ENCODE results near the gene CHAF1B. TPM values are rescaled to one million over a fixed set of nuclear protein-coding genes. Genes with fewer than 3 reads are reported as not detected.
A peak's percentile ranks its signal among the peaks of the same experiment; 100 is the strongest.

Gene CHAF1B
- total and polyA plus RNA-seq, 9 of the 15 experiments (the other 6 are each of a cell fraction or from before 2014, with no cell fraction given) = 7.5 to 36.8 (median 21.0) TPM

GRCh38 chr21:36385233-36386030, at the start of gene CHAF1B (continued):
- TF ChIP-seq ATF6 (CRISPR knock-in tag; IDR thresholded peaks at IDR 0.05) = no peak
- no peak for TF ChIP-seq FUS (optimal IDR thresholded peaks at IDR 0.05; ENCODE audit: low read depth, low read length)
- no peak for TF ChIP-seq YY1 (IDR thresholded peaks at IDR 0.05; ENCODE audit: borderline replicate concordance in 1 of 3, control insufficient read depth in 1 of 3, extremely low read depth in 1 of 3, insufficient read depth in 3 of 3, insufficient read length in 1 of 3, insufficient replicate concordance in 2 of 3, low read depth in 1 of 3, low read length in 2 of 3)
- no peak for TF ChIP-seq NR4A1 (CRISPR knock-in tag; IDR thresholded peaks at IDR 0.05)
- TF ChIP-seq NR4A1 (tag; IDR thresholded peaks at IDR 0.05) = peak; percentile 31; the same call in 1 of the 2 replicates
- TF ChIP-seq PURB (CRISPR knock-in tag; IDR thresholded peaks at IDR 0.05; ENCODE audit: low read depth) = no peak
- no peak for TF ChIP-seq MIER1 (IDR thresholded peaks at IDR 0.05; ENCODE audit: low read depth)
- TF ChIP-seq ZC3H11A (IDR thresholded peaks at IDR 0.05; ENCODE audit: low read depth, low read length) = no peak
- TF ChIP-seq KLF16 (IDR thresholded peaks at IDR 0.05) = no peak
- TF ChIP-seq ZNF639 (CRISPR knock-in tag; conservative IDR thresholded peaks at IDR 0.05 in 1 of 2, IDR thresholded peaks at IDR 0.05 in 1 of 2) = no peak
- no peak for TF ChIP-seq ETV5 (CRISPR knock-in tag; IDR thresholded peaks at IDR 0.05; ENCODE audit: low read depth)
- no peak for TF ChIP-seq COPS2 (conservative IDR thresholded peaks at IDR 0.05)
- no peak for TF ChIP-seq DNMT1 (IDR thresholded peaks at IDR 0.05)
- no peak for TF ChIP-seq TCF7 (IDR thresholded peaks at IDR 0.05; ENCODE audit: borderline replicate concordance)
- no peak for TF ChIP-seq SIX5 (IDR thresholded peaks at IDR 0.05; ENCODE audit: borderline replicate concordance in 1 of 2, insufficient read depth in 1 of 2, low read depth in 1 of 2, low read length in 2 of 2)
- TF ChIP-seq KAT8 (IDR thresholded peaks at IDR 0.05; ENCODE audit: low read depth) = no peak
